H9 (cell line): Measurements from ENCODE around the gene AHSG. TPM values are rescaled to one million over a fixed set of nuclear protein-coding genes. Genes with fewer than 3 reads are reported as not detected.

Experiments
- DNase-seq: peaks from one replicate; pipeline ENCODE4 v3.0.0-alpha.2; 2017
- H2AFZ ChIP-seq: one replicate; pipeline ENCODE4 v1.6.1; 2013; ENCODE audit warnings: mild to moderate bottlenecking, low read length, control low read depth, moderate library complexity
- H2AK5ac ChIP-seq: 2 replicates; pipeline ENCODE4 v1.6.1; 2013; ENCODE audit warnings: low read length, control low read depth, mixed read lengths; ENCODE audit not compliant: insufficient read length
- H2BK120ac ChIP-seq: one replicate; pipeline ENCODE4 v1.6.1; 2013; ENCODE audit warnings: low read depth, mild to moderate bottlenecking, low read length, control low read depth, inconsistent platforms; ENCODE audit not compliant: poor library complexity, severe bottlenecking
- H2BK12ac ChIP-seq: 2 replicates; pipeline ENCODE4 v1.6.1; 2013; ENCODE audit warnings: low read length, control low read depth, mixed read lengths, low read depth; ENCODE audit not compliant: insufficient read length
- H2BK15ac ChIP-seq: 2 replicates; pipeline ENCODE4 v1.6.1; 2013; ENCODE audit warnings: low read depth, low read length, control low read depth
- H2BK20ac ChIP-seq: one replicate; pipeline ENCODE4 v1.6.1; 2013; ENCODE audit warnings: low read depth, mild to moderate bottlenecking, low read length, control low read depth, inconsistent platforms; ENCODE audit not compliant: poor library complexity, severe bottlenecking
- H2BK5ac ChIP-seq: 2 replicates; pipeline ENCODE4 v1.6.1; 2013; ENCODE audit warnings: low read length, control low read depth, mixed read lengths; ENCODE audit not compliant: insufficient read length
- H3K14ac ChIP-seq: 2 replicates; pipeline ENCODE4 v1.6.1; 2013; ENCODE audit warnings: low read length, control low read depth; ENCODE audit not compliant: insufficient read depth
- H3K18ac ChIP-seq: 2 replicates; pipeline ENCODE4 v1.6.1; 2013; ENCODE audit warnings: low read depth, mild to moderate bottlenecking, mixed read lengths, low read length, control low read depth; ENCODE audit not compliant: insufficient read length
- H3K23ac ChIP-seq: 2 replicates; pipeline ENCODE4 v1.6.1; 2013; ENCODE audit warnings: low read length, control low read depth, mixed read lengths, low read depth; ENCODE audit not compliant: insufficient read length
- H3K23me2 ChIP-seq: 2 replicates; pipeline ENCODE4 v1.6.1; 2013; ENCODE audit warnings: low read depth, mild to moderate bottlenecking, mixed read lengths, low read length, control low read depth; ENCODE audit not compliant: insufficient read length, poor library complexity, severe bottlenecking
- H3K27ac ChIP-seq: 2 replicates; pipeline ENCODE4 v1.5.1; 2013; ENCODE audit warnings: low read length, control low read depth, mixed read lengths, low read depth; ENCODE audit not compliant: insufficient read length
- H3K27me3 ChIP-seq: 2 replicates; pipeline ENCODE4 v1.6.1; 2013; ENCODE audit warnings: low read length, control low read depth, inconsistent platforms; ENCODE audit not compliant: insufficient read depth
- H3K4ac ChIP-seq: 2 replicates; pipeline ENCODE4 v1.6.1; 2013; ENCODE audit warnings: low read depth, mild to moderate bottlenecking, control low read depth, inconsistent platforms, low read length, moderate library complexity
- H3K4me1 ChIP-seq: 2 replicates; pipeline ENCODE4 v1.6.1; 2013; ENCODE audit warnings: low read length, control low read depth, inconsistent platforms; ENCODE audit not compliant: insufficient read depth
- H3K4me2 ChIP-seq: 2 replicates; pipeline ENCODE4 v1.6.1; 2013; ENCODE audit warnings: low read length, control low read depth, mixed read lengths; ENCODE audit not compliant: insufficient read length, insufficient read depth
- H3K56ac ChIP-seq: 2 replicates; pipeline ENCODE4 v1.6.1; 2013; ENCODE audit warnings: low read depth, mild to moderate bottlenecking, mixed read lengths, low read length, control low read depth; ENCODE audit not compliant: insufficient read length
- H3K79me1 ChIP-seq: 2 replicates; pipeline ENCODE4 v1.6.1; 2013; ENCODE audit warnings: low read depth, mild to moderate bottlenecking, moderate library complexity, low read length, control low read depth, inconsistent platforms; ENCODE audit not compliant: insufficient read depth, poor library complexity, severe bottlenecking
- H3K79me2 ChIP-seq: 2 replicates; pipeline ENCODE4 v1.6.1; 2013; ENCODE audit warnings: low read length, control low read depth, inconsistent platforms; ENCODE audit not compliant: insufficient read depth
- H3K9ac ChIP-seq: 2 replicates; pipeline ENCODE4 v1.6.1; 2013; ENCODE audit warnings: low read length, control low read depth, mixed read lengths; ENCODE audit not compliant: insufficient read length; ENCODE audit errors: extremely low read depth
- H3K9me3 ChIP-seq: one replicate; pipeline ENCODE4 v1.6.1; 2013; ENCODE audit warnings: low read depth, low read length, inconsistent platforms; ENCODE audit not compliant: control insufficient read depth
- H3T11ph ChIP-seq: one replicate; pipeline ENCODE4 v1.6.1; 2013; ENCODE audit warnings: mild to moderate bottlenecking, low read length, control low read depth, inconsistent platforms
- H4K20me1 ChIP-seq: one replicate; pipeline ENCODE4 v1.6.1; 2013; ENCODE audit not compliant: control insufficient read depth, insufficient read length, insufficient read depth
- H4K5ac ChIP-seq: 2 replicates; pipeline ENCODE4 v1.6.1; 2013; ENCODE audit warnings: low read depth, mild to moderate bottlenecking, mixed read lengths, low read length, control low read depth; ENCODE audit not compliant: insufficient read length
- H4K8ac ChIP-seq: replicated peaks from 2 replicates; pipeline ENCODE4 v1.6.1; 2013; ENCODE audit warnings: low read length, control low read depth, mixed read lengths, low read depth; ENCODE audit not compliant: insufficient read length
- H4K91ac ChIP-seq: 2 replicates; pipeline ENCODE4 v1.6.1; 2013; ENCODE audit warnings: low read depth, mild to moderate bottlenecking, moderate library complexity, mixed read lengths, low read length, control low read depth; ENCODE audit not compliant: insufficient read length
- H3K27ac Mint-ChIP-seq, 3 experiments: 2 replicates in 2 of 3; 3 replicates in 1 of 3; pipeline ENCODE4 v1.8.0; 2020 to 2021; ENCODE audit warnings: mixed read lengths in 3 of 3, mild to moderate bottlenecking in 1 of 3, moderate library complexity in 1 of 3
- H3K27me3 Mint-ChIP-seq: 2 replicates; pipeline ENCODE4 v1.8.0; 2021; ENCODE audit warnings: low read depth, mild to moderate bottlenecking, moderate library complexity, mixed read lengths
- H3K36me3 Mint-ChIP-seq, 3 experiments: 2 replicates in 2 of 3; 3 replicates in 1 of 3; pipeline ENCODE4 v1.8.0; 2020 to 2021; ENCODE audit warnings: low read depth in 3 of 3, mixed read lengths in 3 of 3; ENCODE audit not compliant: insufficient read depth in 1 of 3
- H3K4me1 Mint-ChIP-seq, 2 experiments: 2 replicates each; pipeline ENCODE4 v1.8.0; 2020; ENCODE audit warnings: mixed read lengths in 2 of 2
- H3K4me3 Mint-ChIP-seq, 2 experiments: 2 replicates in 1 of 2; 3 replicates in 1 of 2; pipeline ENCODE4 v1.8.0; 2020 to 2021; ENCODE audit warnings: mild to moderate bottlenecking in 2 of 2, mixed read lengths in 2 of 2, moderate library complexity in 1 of 2
- H3K9me3 Mint-ChIP-seq, 2 experiments: 2 replicates in 1 of 2; 3 replicates in 1 of 2; pipeline ENCODE4 v1.8.0; 2020; ENCODE audit warnings: mild to moderate bottlenecking in 2 of 2, mixed read lengths in 2 of 2, moderate library complexity in 1 of 2
- total RNA-seq: library from RNA; stranded (reverse); gene quantifications from 2 replicates; pipeline ENCODE4 v1.2.1, GENCODE V29; 2021
- TF ChIP-seq, protein P1 (sequence below): fragments of 200-600 bp; sonication (generic); conservative IDR thresholded peaks from 3 replicates; pipeline ENCODE4 v1.8.0; 2021; ENCODE audit warnings: antibody characterized with exemption, mild to moderate bottlenecking

The AHSG gene
- total RNA-seq, 1 experiment from 2014 or later: not detected

DNA sequence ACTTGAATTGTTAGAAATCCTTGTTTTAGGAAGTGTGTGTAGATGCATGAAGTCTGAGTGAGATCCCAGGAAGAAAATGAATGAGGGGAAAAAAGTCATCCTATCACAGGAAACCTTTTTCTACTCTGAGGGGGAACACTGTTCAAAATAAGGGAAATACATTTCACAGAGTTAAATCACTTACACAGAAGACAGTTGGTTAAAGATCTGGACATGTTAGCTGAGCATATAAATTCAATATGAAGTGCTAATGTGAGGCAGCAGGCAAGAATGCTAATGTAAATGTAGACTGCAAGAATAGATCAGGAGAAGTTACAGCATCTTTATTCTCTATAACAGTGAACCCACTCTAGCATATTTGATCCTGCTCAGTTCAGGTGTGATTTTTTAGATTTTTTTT is 48.3 kb upstream of the AHSG start:
- H3K18ac ChIP-seq: no peak overlapping the region
- TF ChIP-seq, protein P1, sequence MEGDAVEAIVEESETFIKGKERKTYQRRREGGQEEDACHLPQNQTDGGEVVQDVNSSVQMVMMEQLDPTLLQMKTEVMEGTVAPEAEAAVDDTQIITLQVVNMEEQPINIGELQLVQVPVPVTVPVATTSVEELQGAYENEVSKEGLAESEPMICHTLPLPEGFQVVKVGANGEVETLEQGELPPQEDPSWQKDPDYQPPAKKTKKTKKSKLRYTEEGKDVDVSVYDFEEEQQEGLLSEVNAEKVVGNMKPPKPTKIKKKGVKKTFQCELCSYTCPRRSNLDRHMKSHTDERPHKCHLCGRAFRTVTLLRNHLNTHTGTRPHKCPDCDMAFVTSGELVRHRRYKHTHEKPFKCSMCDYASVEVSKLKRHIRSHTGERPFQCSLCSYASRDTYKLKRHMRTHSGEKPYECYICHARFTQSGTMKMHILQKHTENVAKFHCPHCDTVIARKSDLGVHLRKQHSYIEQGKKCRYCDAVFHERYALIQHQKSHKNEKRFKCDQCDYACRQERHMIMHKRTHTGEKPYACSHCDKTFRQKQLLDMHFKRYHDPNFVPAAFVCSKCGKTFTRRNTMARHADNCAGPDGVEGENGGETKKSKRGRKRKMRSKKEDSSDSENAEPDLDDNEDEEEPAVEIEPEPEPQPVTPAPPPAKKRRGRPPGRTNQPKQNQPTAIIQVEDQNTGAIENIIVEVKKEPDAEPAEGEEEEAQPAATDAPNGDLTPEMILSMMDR: no peak
- H3K4me1 ChIP-seq: no peaks in the 10 kb centered on the region
- no peak overlapping the region for H3K9ac ChIP-seq
- no peaks in the 10 kb centered on the region for H3K27me3 ChIP-seq
- H3K36me3 Mint-ChIP-seq: no peaks in the 10 kb centered on the region; a peak in 1 of 7 replicates
- no peak overlapping the region for H2BK5ac ChIP-seq
- H2BK12ac ChIP-seq: no peak overlapping the region
- no peak overlapping the region for H3K27ac Mint-ChIP-seq
- H3K23me2 ChIP-seq: peaks cover under 1% of the 10 kb centered on the region
- no peaks in the 10 kb centered on the region for H3K9me3 Mint-ChIP-seq
- no peak overlapping the region for H3K14ac ChIP-seq
- no peak for DNase-seq
- peaks cover 14 to 17% of the 10 kb centered on the region in 2 experiments for H3K4me1 Mint-ChIP-seq
- no peak overlapping the region for H4K91ac ChIP-seq
- no peak overlapping the region for H3K23ac ChIP-seq
- H2AFZ ChIP-seq: no peak overlapping the region
- H2AK5ac ChIP-seq: no peak overlapping the region
- H3K9me3 ChIP-seq: no peaks in the 10 kb centered on the region
- H4K8ac ChIP-seq: no peak overlapping the region
- H3K4me2 ChIP-seq: no peak overlapping the region
- H3T11ph ChIP-seq: no peak overlapping the region
- no peak overlapping the region for H3K27ac ChIP-seq
- H3K79me2 ChIP-seq: peaks cover 2% of the 10 kb centered on the region; the same call in 1 of the 2 replicates
- no peak overlapping the region for H2BK15ac ChIP-seq
- H2BK20ac ChIP-seq: no peak overlapping the region
- no peak overlapping the region for H3K4ac ChIP-seq
- no peak overlapping the region for H2BK120ac ChIP-seq
- no peak overlapping the region for H4K5ac ChIP-seq
- no peak overlapping the region for H3K56ac ChIP-seq
- no peaks in the 10 kb centered on the region for H4K20me1 ChIP-seq
- H3K4me3 Mint-ChIP-seq: no peak overlapping the region
- no peaks in the 10 kb centered on the region for H3K79me1 ChIP-seq
- H3K27me3 Mint-ChIP-seq: no peaks in the 10 kb centered on the region
